Lower leg skin (tissue), 4 donors: ENCODE data around the gene HSF4. TPM values are rescaled to one million over a fixed set of nuclear protein-coding genes. Genes with fewer than 3 reads are reported as not detected.

ENCODE experiments used
- DNase-seq, 2 donors: peaks; one replicate each; pipeline ENCODE4 v3.0.0-alpha.2; 2019; ENCODE audit warnings: low spot score in 2 of 2
- H3K4me3 ChIP-seq: fragments of 200-600 bp; sonication (generic); 2 replicates; pipeline ENCODE4 v1.5.1; 2017; ENCODE audit warnings: mild to moderate bottlenecking, low read depth; ENCODE audit not compliant: poor library complexity, severe bottlenecking
- POLR2A ChIP-seq, 2 donors: fragments of 450-650 bp; IDR thresholded peaks; one replicate each; pipeline ENCODE4 v1.6.1; 2016 to 2017; ENCODE audit warnings: antibody characterized with exemption in 2 of 2, mild to moderate bottlenecking in 1 of 2, moderate library complexity in 1 of 2
- WGBS, 2 donors: methylation state at CpG; one replicate each; pipeline ENCODE4 v1.1.5; 2018; 5-methylcytosine and 5-hydroxymethylcytosine counted together
- intact Hi-C: fragments of 100-400 bp; cut with DNase I; formaldehyde crosslinking; loops from one replicate; pipeline ENCODE4 v1.15.0; 2023; ENCODE audit warnings: low total_unique reads
- total RNA-seq, 4 donors: library from RNA; depleted of rRNA; stranded (reverse); fragments of >200 nt; gene quantifications; one replicate each; pipeline ENCODE4 v1.1.0, GENCODE V29; 2016
- TF ChIP-seq, protein P1 (sequence below), 3 donors: fragments of 450-650 bp; IDR thresholded peaks; one replicate each; pipeline ENCODE4 v1.5.1; 2016; ENCODE audit warnings: antibody characterized with exemption in 3 of 3, mild to moderate bottlenecking in 3 of 3, moderate library complexity in 2 of 3

The HSF4 gene
- total RNA-seq, 4 donors from 2014 or later: 48.3 to 131 (median 64.7) TPM

DNA sequence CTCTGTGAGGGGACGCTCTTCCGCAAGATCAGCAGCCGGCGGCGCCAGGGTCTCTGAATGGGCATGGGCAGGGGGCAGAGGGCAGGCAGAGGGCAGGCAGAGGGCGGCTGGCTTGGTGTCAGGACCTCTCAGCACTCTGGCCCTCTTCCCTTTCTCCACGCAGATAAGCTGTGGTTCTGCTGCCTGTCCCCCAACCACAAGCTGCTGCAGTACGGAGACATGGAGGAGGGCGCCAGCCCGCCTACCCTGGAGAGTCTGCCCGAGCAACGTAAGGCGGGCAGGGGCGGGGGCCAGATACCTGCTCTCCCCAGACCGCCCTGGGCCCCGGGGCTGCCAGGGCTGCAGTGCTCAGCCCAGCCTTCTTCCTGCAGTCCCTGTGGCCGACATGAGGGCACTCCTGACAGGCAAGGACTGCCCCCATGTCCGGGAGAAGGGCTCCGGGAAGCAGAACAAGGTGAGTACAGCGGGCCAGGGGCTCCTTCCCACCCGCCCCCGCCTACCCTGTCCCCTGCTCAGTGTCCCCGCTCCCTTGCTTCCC lies 38.5 kb downstream of the HSF4 start:
- WGBS, 2 donors: 87 to 89% methylated on average over 19 to 23 of the region's 23 CpGs
- H3K4me3 ChIP-seq: no peak overlapping the region
- TF ChIP-seq POLR2A (IDR thresholded peaks at IDR 0.05): no peak
- TF ChIP-seq, protein P1, sequence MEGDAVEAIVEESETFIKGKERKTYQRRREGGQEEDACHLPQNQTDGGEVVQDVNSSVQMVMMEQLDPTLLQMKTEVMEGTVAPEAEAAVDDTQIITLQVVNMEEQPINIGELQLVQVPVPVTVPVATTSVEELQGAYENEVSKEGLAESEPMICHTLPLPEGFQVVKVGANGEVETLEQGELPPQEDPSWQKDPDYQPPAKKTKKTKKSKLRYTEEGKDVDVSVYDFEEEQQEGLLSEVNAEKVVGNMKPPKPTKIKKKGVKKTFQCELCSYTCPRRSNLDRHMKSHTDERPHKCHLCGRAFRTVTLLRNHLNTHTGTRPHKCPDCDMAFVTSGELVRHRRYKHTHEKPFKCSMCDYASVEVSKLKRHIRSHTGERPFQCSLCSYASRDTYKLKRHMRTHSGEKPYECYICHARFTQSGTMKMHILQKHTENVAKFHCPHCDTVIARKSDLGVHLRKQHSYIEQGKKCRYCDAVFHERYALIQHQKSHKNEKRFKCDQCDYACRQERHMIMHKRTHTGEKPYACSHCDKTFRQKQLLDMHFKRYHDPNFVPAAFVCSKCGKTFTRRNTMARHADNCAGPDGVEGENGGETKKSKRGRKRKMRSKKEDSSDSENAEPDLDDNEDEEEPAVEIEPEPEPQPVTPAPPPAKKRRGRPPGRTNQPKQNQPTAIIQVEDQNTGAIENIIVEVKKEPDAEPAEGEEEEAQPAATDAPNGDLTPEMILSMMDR (IDR thresholded peaks at IDR 0.05): no peak
- DNase-seq: no peak
- intact Hi-C loops: no loop called here

GRCh38 chr16:67204076-67204475 lies 39.5 kb downstream of the HSF4 start:
- TF ChIP-seq POLR2A (IDR thresholded peaks at IDR 0.05): no peak
- TF ChIP-seq, protein P1 (IDR thresholded peaks at IDR 0.05): no peak
- no peak for DNase-seq
- 80 to 86% methylated on average over 1 to 3 of the region's 4 CpGs for WGBS, 2 donors
- intact Hi-C loops: no loop called here
- H3K4me3 ChIP-seq: no peak overlapping the region

- intact Hi-C loops: no loop called here
- TF ChIP-seq, protein P1 (IDR thresholded peaks at IDR 0.05): no peak
- no peak for TF ChIP-seq POLR2A (IDR thresholded peaks at IDR 0.05)
- 94 to 95% methylated on average over 7 to 8 of the region's 8 CpGs for WGBS, 2 donors
- H3K4me3 ChIP-seq: no peak overlapping the region
- no peak for DNase-seq
Observed at GRCh38 chr16:67206129-67206837, 41.7 kb downstream of the HSF4 start.

DNA sequence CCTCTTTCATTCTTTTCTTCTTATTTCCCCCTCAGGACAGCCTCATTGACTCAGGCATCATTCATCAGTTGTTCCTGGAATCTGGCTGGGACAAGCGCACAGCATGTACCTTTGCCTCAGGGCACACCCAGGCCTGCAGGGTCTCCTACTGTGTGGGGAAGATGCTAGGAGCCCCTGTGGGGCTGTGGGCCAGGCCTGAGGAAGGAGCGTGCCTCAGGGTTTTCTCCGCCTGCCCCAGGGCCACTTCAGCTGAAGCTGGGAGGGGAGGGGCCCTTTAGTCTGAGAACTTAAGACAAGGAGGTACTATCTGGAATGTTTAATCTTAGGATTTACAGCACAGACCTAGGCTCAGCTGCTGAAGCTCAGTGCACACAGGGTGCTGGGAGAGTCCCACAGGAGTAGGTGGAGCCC lies 42.3 kb downstream of the HSF4 start:
- 92 to 93% methylated on average over 3 of the region's 3 CpGs for WGBS, 2 donors

GRCh38 chr16:67207249-67208091 lies 42.9 kb downstream of the HSF4 start:
- TF ChIP-seq, protein P1 (IDR thresholded peaks at IDR 0.05): no peak
- TF ChIP-seq POLR2A (IDR thresholded peaks at IDR 0.05): no peak
- no peak for DNase-seq
- intact Hi-C loops: no loop called here
- no peak overlapping the region for H3K4me3 ChIP-seq
- 63 to 76% methylated on average over 6 to 19 of the region's 21 CpGs for WGBS, 2 donors

More for the DNA sequence above, 42.3 kb downstream of the HSF4 start:
- TF ChIP-seq, protein P1 (IDR thresholded peaks at IDR 0.05): no peak
- H3K4me3 ChIP-seq: no peak overlapping the region
- no peak for DNase-seq
- intact Hi-C loops: no loop called here
